ENCODE data around the gene FOXS1. TPM values are rescaled to one million over a fixed set of nuclear protein-coding genes. Genes with fewer than 3 reads are reported as not detected.

Gene FOXS1
- total RNA-seq, 5 donors from 2014 or later (not counting 1 experiment from before 2014, with no cell fraction given), result not detected

DNA sequence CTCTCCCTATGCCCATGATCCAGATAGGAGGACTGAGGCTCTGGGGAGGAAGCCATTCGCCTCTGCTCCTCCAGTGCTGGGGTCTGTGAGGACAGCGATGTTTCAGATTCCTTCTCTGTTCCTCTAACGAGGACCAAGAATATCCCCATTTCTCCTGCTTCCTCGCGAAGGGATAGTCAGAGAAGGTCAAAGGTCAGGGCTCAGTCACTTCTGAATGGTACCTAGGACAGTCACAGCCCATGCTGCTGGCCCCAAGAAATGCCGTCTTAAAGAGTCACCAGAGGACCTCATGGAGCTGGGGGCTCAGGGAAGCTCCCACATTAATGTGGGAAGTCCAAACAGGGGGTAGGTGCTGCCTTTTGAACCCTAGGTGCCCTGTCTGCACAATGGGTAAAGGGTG lies 2.1 kb downstream of the FOXS1 start:
- CTCF ChIA-PET, result no interaction called here
- no peak overlapping the region for H3K27ac Mint-ChIP-seq

GRCh38 chr20:31842471-31843157 lies 2.8 kb downstream of the FOXS1 start:
- no peaks in the 10 kb centered on the region for H3K9me3 ChIP-seq
- DNase-seq (no peak), ATAC-seq (replicated peaks in 1 of 4) (no peak)
- CTCF ChIA-PET, result interaction anchor here in 1 of 2 donors (0.6 kb wide), 1 partner anchor 245 kb away, joined by 4 read pairs; no protein-coding TSS in a partner anchor
- H3K36me3 ChIP-seq (ENCODE audit: control insufficient read depth in 2 of 2, extremely low read depth in 1 of 2, insufficient read depth in 1 of 2, low read length in 1 of 2), result no peaks in the 10 kb centered on the region
- H3K4me1 ChIP-seq (ENCODE audit: control insufficient read depth in 1 of 2, extremely low read depth in 1 of 2, insufficient read depth in 2 of 2, low read length in 2 of 2), result no peaks in the 10 kb centered on the region
- whole genome bisulfite sequencing (ENCODE audit: insufficient coverage), result 83% methylated on average over 2 of the region's 12 CpGs
- H3K9me3 Mint-ChIP-seq, result no peaks in the 10 kb centered on the region
- H3K27me3 Mint-ChIP-seq, result no peaks in the 10 kb centered on the region
- H3K27ac ChIP-seq (ENCODE audit: low read length), result no peak overlapping the region
- POLR2A ChIA-PET, result no interaction called here
- H3K27ac Mint-ChIP-seq, result no peak overlapping the region
- H3K36me3 Mint-ChIP-seq, result no peaks in the 10 kb centered on the region
- no peaks in the 10 kb centered on the region for H3K4me1 Mint-ChIP-seq
- H3K4me3 Mint-ChIP-seq, result no peak overlapping the region
- peaks cover 0 to 9% of the 10 kb centered on the region in 2 experiments for H3K27me3 ChIP-seq (replicated peaks in 1 of 2; ENCODE audit: control insufficient read depth in 2 of 2, extremely low read depth in 1 of 2, insufficient read depth in 2 of 2, low read length in 1 of 2)
- H3K4me3 ChIP-seq (ENCODE audit: control insufficient read depth in 1 of 2, extremely low read depth in 1 of 2, low read length in 1 of 2), result no peak overlapping the region

More for the DNA sequence above, 2.1 kb downstream of the FOXS1 start:
- Histone ChIP-seq H3K27ac (ENCODE audit: low read length) (no peak overlapping the region), H3K36me3 (ENCODE audit: control insufficient read depth in 2 of 2, extremely low read depth in 1 of 2, insufficient read depth in 1 of 2, low read length in 1 of 2) (no peaks in the 10 kb centered on the region), H3K9me3 (no peaks in the 10 kb centered on the region), H3K4me3 (ENCODE audit: control insufficient read depth in 1 of 2, extremely low read depth in 1 of 2, low read length in 1 of 2) (no peak overlapping the region), H3K27me3 (replicated peaks in 1 of 2; ENCODE audit: control insufficient read depth in 2 of 2, extremely low read depth in 1 of 2, insufficient read depth in 2 of 2, low read length in 1 of 2) (peaks cover 0 to 7% of the 10 kb centered on the region in 2 experiments), H3K4me1 (ENCODE audit: control insufficient read depth in 1 of 2, extremely low read depth in 1 of 2, insufficient read depth in 2 of 2, low read length in 2 of 2) (no peaks in the 10 kb centered on the region)
- ATAC-seq (replicated peaks in 1 of 4) (no peak), DNase-seq (no peak)
- Mint-ChIP-seq H3K4me3 (no peak overlapping the region), H3K27me3 (peaks cover 0 to 2% of the 10 kb centered on the region in 2 donors), H3K36me3 (no peaks in the 10 kb centered on the region), H3K4me1 (no peaks in the 10 kb centered on the region), H3K9me3 (no peaks in the 10 kb centered on the region)
- 80% methylated on average over 4 of the region's 6 CpGs for WGBS (ENCODE audit: insufficient coverage)
- POLR2A ChIA-PET, result interaction anchor here in 1 of 2 donors (0.6 kb wide), 1 partner anchor 638 kb away, joined by 10 read pairs; no protein-coding TSS in a partner anchor

GRCh38 chr20:31841928-31842327 lies 3.5 kb downstream of the FOXS1 start:
- no peak for DNase-seq
- ATAC-seq (replicated peaks in 1 of 4), result no peak
- CTCF ChIA-PET, result interaction anchor here in 1 of 2 donors (0.6 kb wide), 1 partner anchor 245 kb away, joined by 4 read pairs; no protein-coding TSS in a partner anchor
- no peaks in the 10 kb centered on the region for H3K27me3 Mint-ChIP-seq
- H3K27ac Mint-ChIP-seq, result no peak overlapping the region
- H3K36me3 ChIP-seq (ENCODE audit: control insufficient read depth in 2 of 2, extremely low read depth in 1 of 2, insufficient read depth in 1 of 2, low read length in 1 of 2), result no peaks in the 10 kb centered on the region
- H3K4me1 ChIP-seq (ENCODE audit: control insufficient read depth in 1 of 2, extremely low read depth in 1 of 2, insufficient read depth in 2 of 2, low read length in 2 of 2), result no peaks in the 10 kb centered on the region
- WGBS (ENCODE audit: insufficient coverage), result 61% methylated on average over 3 of the region's 8 CpGs
- H3K9me3 Mint-ChIP-seq, result no peaks in the 10 kb centered on the region
- H3K27ac ChIP-seq (ENCODE audit: low read length), result no peak overlapping the region
- H3K4me1 Mint-ChIP-seq, result no peaks in the 10 kb centered on the region
- no peaks in the 10 kb centered on the region for H3K9me3 ChIP-seq
- H3K27me3 ChIP-seq (replicated peaks in 1 of 2; ENCODE audit: control insufficient read depth in 2 of 2, extremely low read depth in 1 of 2, insufficient read depth in 2 of 2, low read length in 1 of 2), result peaks cover 0 to 11% of the 10 kb centered on the region in 2 experiments
- no peak overlapping the region for H3K4me3 Mint-ChIP-seq
- H3K36me3 Mint-ChIP-seq, result no peaks in the 10 kb centered on the region
- POLR2A ChIA-PET, result no interaction called here
- no peak overlapping the region for H3K4me3 ChIP-seq (ENCODE audit: control insufficient read depth in 1 of 2, extremely low read depth in 1 of 2, low read length in 1 of 2)

DNA sequence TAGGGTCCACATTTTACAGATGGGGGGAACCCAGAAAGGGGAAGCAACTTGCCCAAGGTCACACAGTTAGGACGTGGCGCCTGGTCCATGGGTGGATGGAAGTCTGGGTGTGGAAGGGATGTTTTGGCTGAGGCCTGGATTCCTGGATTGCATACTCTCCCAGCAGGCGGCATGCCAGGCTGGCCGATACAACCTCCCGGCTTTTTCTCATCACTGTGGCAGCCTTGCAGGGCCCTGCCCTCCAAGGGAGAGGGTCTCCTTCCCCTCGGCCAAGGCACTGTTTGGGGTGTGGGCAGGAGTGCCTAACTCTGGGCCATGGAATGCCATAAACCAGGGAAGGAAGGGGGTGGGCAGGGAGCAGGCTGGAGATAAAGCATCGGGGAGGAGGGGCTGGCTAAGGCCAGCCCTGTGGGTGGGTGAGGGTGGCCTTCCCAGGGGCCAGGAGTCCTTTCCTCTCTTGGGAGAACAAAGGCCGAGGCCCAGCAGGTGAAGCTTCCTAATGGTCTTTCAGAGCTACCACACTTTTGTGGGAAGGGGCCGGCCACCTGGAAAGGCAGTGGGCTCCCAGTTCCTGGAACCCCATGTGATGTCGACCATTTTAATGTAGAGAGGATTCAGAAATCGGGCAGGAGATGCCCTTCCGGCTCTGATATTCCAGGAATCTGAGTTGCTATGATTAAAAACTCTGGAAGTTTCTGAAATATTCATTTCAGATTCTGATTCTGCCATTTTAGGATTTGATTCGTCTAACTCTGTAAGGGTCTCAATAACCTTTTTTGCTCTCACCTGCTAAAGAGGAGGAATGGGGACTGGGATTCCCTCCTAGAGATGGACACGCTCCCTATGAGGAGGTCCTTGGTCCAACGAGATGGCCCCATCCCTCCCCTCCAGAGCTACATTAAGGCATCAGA lies 4.2 kb downstream of the FOXS1 start:
- H3K9me3 ChIP-seq, result no peaks in the 10 kb centered on the region
- ChIA-PET POLR2A (no interaction called here), CTCF (interaction anchor here in 1 of 2 donors (0.6 kb wide), 1 partner anchor 10 kb away, joined by 3 read pairs; no protein-coding TSS in a partner anchor)
- H3K9me3 Mint-ChIP-seq, result no peaks in the 10 kb centered on the region
- no peak overlapping the region for H3K27ac ChIP-seq (ENCODE audit: low read length)
- no peaks in the 10 kb centered on the region for H3K27me3 Mint-ChIP-seq
- DNase-seq (no peak), ATAC-seq (replicated peaks in 1 of 4) (no peak)
- H3K36me3 ChIP-seq (ENCODE audit: control insufficient read depth in 2 of 2, extremely low read depth in 1 of 2, insufficient read depth in 1 of 2, low read length in 1 of 2), result no peaks in the 10 kb centered on the region
- peaks cover 0 to 10% of the 10 kb centered on the region in 2 experiments for H3K27me3 ChIP-seq (replicated peaks in 1 of 2; ENCODE audit: control insufficient read depth in 2 of 2, extremely low read depth in 1 of 2, insufficient read depth in 2 of 2, low read length in 1 of 2)
- WGBS (ENCODE audit: insufficient coverage), result 82% methylated on average over 10 of the region's 15 CpGs
- peaks cover 0 to 7% of the 10 kb centered on the region in 2 experiments for H3K4me1 ChIP-seq (ENCODE audit: control insufficient read depth in 1 of 2, extremely low read depth in 1 of 2, insufficient read depth in 2 of 2, low read length in 2 of 2)
- no peak overlapping the region for H3K4me3 ChIP-seq (ENCODE audit: control insufficient read depth in 1 of 2, extremely low read depth in 1 of 2, low read length in 1 of 2)
- no peak overlapping the region for H3K4me3 Mint-ChIP-seq
- no peaks in the 10 kb centered on the region for H3K36me3 Mint-ChIP-seq
- no peak overlapping the region for H3K27ac Mint-ChIP-seq
- H3K4me1 Mint-ChIP-seq, result peaks cover 0 to 4% (median 1%) of the 10 kb centered on the region in 3 donors

GRCh38 chr20:31839782-31840487 lies 5.5 kb downstream of the FOXS1 start:
- Mint-ChIP-seq H3K4me3 (no peak overlapping the region), H3K36me3 (no peaks in the 10 kb centered on the region), H3K9me3 (no peaks in the 10 kb centered on the region), H3K27me3 (no peaks in the 10 kb centered on the region), H3K4me1 (peaks cover 0 to 10% (median 5%) of the 10 kb centered on the region in 3 donors), H3K27ac (no peak overlapping the region)
- ATAC-seq (replicated peaks in 1 of 4) (no peak), DNase-seq (no peak)
- H3K4me3 ChIP-seq (ENCODE audit: control insufficient read depth in 1 of 2, extremely low read depth in 1 of 2, low read length in 1 of 2), result no peak overlapping the region
- ChIA-PET POLR2A (interaction anchor here in 1 of 2 donors (0.5 kb wide), 1 partner anchor 993 kb away, joined by 9 read pairs; no protein-coding TSS in a partner anchor), CTCF (no interaction called here)
- no peaks in the 10 kb centered on the region for H3K9me3 ChIP-seq
- WGBS (ENCODE audit: insufficient coverage), result 100% methylated on average over 1 of the region's 5 CpGs
- H3K27ac ChIP-seq (ENCODE audit: low read length), result no peak overlapping the region
- H3K27me3 ChIP-seq (replicated peaks in 1 of 2; ENCODE audit: control insufficient read depth in 2 of 2, extremely low read depth in 1 of 2, insufficient read depth in 2 of 2, low read length in 1 of 2), result peaks cover 0 to 8% of the 10 kb centered on the region in 2 experiments
- H3K36me3 ChIP-seq (ENCODE audit: control insufficient read depth in 2 of 2, extremely low read depth in 1 of 2, insufficient read depth in 1 of 2, low read length in 1 of 2), result no peaks in the 10 kb centered on the region
- peaks cover 0 to 14% of the 10 kb centered on the region in 2 experiments for H3K4me1 ChIP-seq (ENCODE audit: control insufficient read depth in 1 of 2, extremely low read depth in 1 of 2, insufficient read depth in 2 of 2, low read length in 2 of 2)
